SK-N-SH (cell line): ENCODE results near the gene PRR9. TPM values are rescaled to one million over a fixed set of nuclear protein-coding genes. Genes with fewer than 3 reads are reported as not detected.

Source experiments
- CTCF ChIA-PET: fragments of 300-600, 350-600 bp; formaldehyde crosslinking; extraction: SDS; loops from one replicate; lab custom pipeline; 2021; lab: Yijun Ruan, JAX
- POLR2A ChIA-PET: fragments of 350-600 bp; sonication (Branson Sonifier 250); formaldehyde crosslinking; extraction: SDS; loops from one replicate; lab custom pipeline; 2020; ENCODE audit warnings: antibody characterized with exemption, inconsistent platforms; lab: Yijun Ruan, JAX
- DNase-seq: peaks from one replicate; pipeline ENCODE4 v3.0.0; 2012
- H2AFZ ChIP-seq: fragments of 200-600 bp; sonication (generic); 2 replicates; pipeline ENCODE4 v1.8.1; 2016; ENCODE audit warnings: antibody characterized with exemption, mild to moderate bottlenecking, low read depth
- H3F3A ChIP-seq: fragments of 200-600 bp; sonication (generic); replicated peaks from 2 replicates; pipeline ENCODE3; 2016; ENCODE audit warnings: antibody characterized with exemption, mild to moderate bottlenecking; ENCODE audit not compliant: insufficient read depth
- H3K27ac ChIP-seq, 2 experiments: fragments of 200-500 bp in 1 of 2; fragments of 200-600 bp in 1 of 2; sonication (Bioruptor generic) in 1 of 2; sonication (generic), shearing (Covaris generic) in 1 of 2; 2 replicates each; pipeline versions ENCODE4 v1.5.1 to v1.6.1; 2014 to 2016; ENCODE audit warnings: low read depth in 2 of 2, inconsistent platforms in 1 of 2, low read length in 1 of 2, mild to moderate bottlenecking in 1 of 2, mixed read lengths in 1 of 2
- H3K27me3 ChIP-seq: fragments of 200-600 bp; sonication (generic), shearing (Covaris generic); 2 replicates; pipeline ENCODE4 v1.6.1; 2016; ENCODE audit warnings: mixed run types; ENCODE audit not compliant: insufficient read depth
- H3K36me3 ChIP-seq, 2 experiments: fragments of 200-500 bp in 1 of 2; fragments of 200-600 bp in 1 of 2; sonication (Bioruptor generic) in 1 of 2; sonication (generic) in 1 of 2; replicated peaks in 1 of 2; 2 replicates each; pipeline versions ENCODE3 to v1.5.1; 2014 to 2016; ENCODE audit warnings: low read length in 1 of 2, mild to moderate bottlenecking in 1 of 2; ENCODE audit not compliant: insufficient read depth in 2 of 2, control insufficient read depth in 1 of 2
- H3K4me1 ChIP-seq, 2 experiments: fragments of 200-500 bp in 1 of 2; fragments of 200-600 bp in 1 of 2; sonication (Bioruptor generic) in 1 of 2; sonication (generic), shearing (Covaris generic) in 1 of 2; 2 replicates each; pipeline versions ENCODE4 v1.5.1 to v1.6.1; 2014 to 2016; ENCODE audit warnings: low read depth in 1 of 2, low read length in 1 of 2, mixed run types in 1 of 2; ENCODE audit not compliant: insufficient read depth in 2 of 2, control insufficient read depth in 1 of 2
- H3K4me2 ChIP-seq: fragments of 200-600 bp; sonication (generic), shearing (Covaris generic); 2 replicates; pipeline ENCODE4 v1.6.1; 2017; ENCODE audit warnings: mixed run types
- H3K4me3 ChIP-seq, 2 experiments: fragments of 200-500 bp in 1 of 2; fragments of 200-600 bp in 1 of 2; sonication (Bioruptor generic) in 1 of 2; sonication (generic), shearing (Covaris generic) in 1 of 2; 2 replicates each; pipeline versions ENCODE4 v1.5.1 to v1.8.1; 2014 to 2016; ENCODE audit warnings: low read depth in 2 of 2, inconsistent platforms in 1 of 2, low read length in 1 of 2, mild to moderate bottlenecking in 1 of 2, mixed read lengths in 1 of 2, moderate library complexity in 1 of 2
- H3K79me2 ChIP-seq: fragments of 200-600 bp; sonication (generic); 2 replicates; pipeline ENCODE4 v1.8.1; 2017; ENCODE audit warnings: mild to moderate bottlenecking; ENCODE audit not compliant: insufficient read depth
- H3K9ac ChIP-seq: fragments of 200-600 bp; sonication (generic); 2 replicates; pipeline ENCODE4 v1.6.1; 2017; ENCODE audit warnings: mixed run types
- H3K9me2 ChIP-seq: fragments of 200-600 bp; sonication (generic); 2 replicates; pipeline ENCODE4 v1.6.1; 2017; ENCODE audit warnings: mixed run types
- H3K9me3 ChIP-seq: fragments of 200-600 bp; sonication (generic); 2 replicates; pipeline ENCODE4 v1.6.1; 2017; ENCODE audit warnings: mixed run types, mild to moderate bottlenecking, moderate library complexity
- H4K20me1 ChIP-seq: fragments of 200-600 bp; sonication (generic); 2 replicates; pipeline ENCODE4 v1.6.1; 2017; ENCODE audit warnings: mild to moderate bottlenecking, mixed run types; ENCODE audit not compliant: insufficient read depth
- FOSL2 ChIP-seq: IDR thresholded peaks from 2 replicates; pipeline ENCODE4 v1.4.0; 2012; ENCODE audit warnings: low read depth, mild to moderate bottlenecking, moderate library complexity, borderline replicate concordance
- GABPA ChIP-seq: IDR thresholded peaks from 2 replicates; pipeline ENCODE4 v1.4.0; 2012; ENCODE audit warnings: low read depth, mild to moderate bottlenecking
- GATA2 ChIP-seq: sonication (generic); formaldehyde crosslinking; IDR thresholded peaks from 2 replicates; pipeline ENCODE4 v1.5.0; 2020; ENCODE audit warnings: mild to moderate bottlenecking, missing genetic modification reagents
- NFIC ChIP-seq: IDR thresholded peaks from 2 replicates; pipeline ENCODE4 v1.4.0; 2012; ENCODE audit warnings: borderline replicate concordance
- POLR2AphosphoS5 ChIP-seq: IDR thresholded peaks from 2 replicates; pipeline ENCODE4 v1.6.1; 2012; ENCODE audit warnings: low read depth, low read length
- RFX5 ChIP-seq: IDR thresholded peaks from 2 replicates; pipeline ENCODE4 v1.6.1; 2012; ENCODE audit warnings: mild to moderate bottlenecking, improper control_type of control experiment, low read length
- RXRA ChIP-seq: IDR thresholded peaks from 2 replicates; pipeline ENCODE4 v1.4.0; 2012; ENCODE audit warnings: low read depth, mild to moderate bottlenecking, borderline replicate concordance
- TAF1 ChIP-seq: IDR thresholded peaks from 2 replicates; pipeline ENCODE4 v1.6.1; 2012; ENCODE audit warnings: low read depth, mild to moderate bottlenecking, low read length, moderate library complexity, borderline replicate concordance
- TCF12 ChIP-seq: IDR thresholded peaks from 2 replicates; pipeline ENCODE4 v1.4.0; 2012
- TEAD4 ChIP-seq: IDR thresholded peaks from 2 replicates; pipeline ENCODE4 v1.4.0; 2012; ENCODE audit warnings: mild to moderate bottlenecking, borderline replicate concordance; ENCODE audit not compliant: insufficient read depth
- WGBS: methylation state at CpG from one replicate; pipeline ENCODE4 v1.1.6; 2017; ENCODE audit warnings: low lambda C conversion rate; 5-methylcytosine and 5-hydroxymethylcytosine counted together
- polyA plus RNA-seq, 3 experiments: library from polyadenylated mRNA; depleted of rRNA; stranded (reverse); fragments of >200 nt; gene quantifications; 2 replicates each; pipeline ENCODE4 v1.2.3, GENCODE V29; 2012
- TF ChIP-seq, protein P1 (sequence below): IDR thresholded peaks from 2 replicates; pipeline ENCODE4 v1.4.0; 2012; ENCODE audit warnings: low read depth, borderline replicate concordance
- TF ChIP-seq, protein P2 (sequence below): fragments of 150-350 bp; IDR thresholded peaks from 2 replicates; pipeline ENCODE4 v1.6.1; 2017; ENCODE audit warnings: antibody characterized with exemption, low read length, low read depth, borderline replicate concordance
- TF ChIP-seq, protein P3 (sequence below): IDR thresholded peaks from 2 replicates; pipeline ENCODE4 v1.4.0; 2012; ENCODE audit warnings: low read depth
- TF ChIP-seq, protein P4 (sequence below): fragments of 200-600 bp; sonication (generic); IDR thresholded peaks from 2 replicates; pipeline ENCODE4 v1.6.1; 2017; ENCODE audit warnings: antibody characterized with exemption, mild to moderate bottlenecking, moderate library complexity
- TF ChIP-seq, protein P5 (sequence below): IDR thresholded peaks from 2 replicates; pipeline ENCODE4 v1.6.1; 2012; ENCODE audit warnings: mild to moderate bottlenecking, low read depth, low read length, moderate library complexity

The PRR9 gene
- polyA plus RNA-seq, 1 of the 3 experiments (the other 2 are of a cell fraction): not detected

DNA sequence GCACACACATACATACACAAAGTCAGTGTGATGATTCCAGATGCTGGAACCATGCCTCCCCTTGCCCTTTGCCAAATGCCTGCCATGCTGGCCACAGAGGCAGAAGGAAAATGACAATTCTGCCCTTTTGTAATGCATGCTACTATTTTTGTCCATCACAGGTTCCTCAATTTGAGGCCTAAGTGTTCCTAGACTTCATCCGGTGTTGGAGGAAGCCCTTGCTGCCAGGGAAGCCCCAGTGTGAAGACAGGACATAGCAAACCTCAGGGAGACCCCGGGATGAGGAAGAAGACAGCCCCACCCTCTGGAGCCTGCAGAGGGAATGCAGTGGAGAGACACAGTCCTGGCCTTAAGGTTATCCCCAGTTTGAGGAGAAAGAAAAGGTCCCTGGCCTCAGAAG, 14.4 kb downstream of the PRR9 start:
- 0% methylated on average over 2 of the region's 2 CpGs for WGBS
- Histone ChIP-seq H2AFZ (no peak overlapping the region), H3K27ac (no peak overlapping the region), H3K79me2 (no peaks in the 10 kb centered on the region), H3F3A (no peaks in the 10 kb centered on the region), H3K9me2 (no peaks in the 10 kb centered on the region), H4K20me1 (no peaks in the 10 kb centered on the region), H3K27me3 (peaks cover 5% of the 10 kb centered on the region; the same call in 1 of the 2 replicates), H3K4me1 (no peaks in the 10 kb centered on the region), H3K9me3 (no peaks in the 10 kb centered on the region), H3K9ac (no peak overlapping the region), H3K36me3 (no peaks in the 10 kb centered on the region), H3K4me3 (no peak overlapping the region), H3K4me2 (no peak overlapping the region)
- DNase-seq: no peak
- POLR2A ChIA-PET: no interaction called here
- no peak for TF ChIP-seq TCF12
- CTCF ChIA-PET: no interaction called here

DNA sequence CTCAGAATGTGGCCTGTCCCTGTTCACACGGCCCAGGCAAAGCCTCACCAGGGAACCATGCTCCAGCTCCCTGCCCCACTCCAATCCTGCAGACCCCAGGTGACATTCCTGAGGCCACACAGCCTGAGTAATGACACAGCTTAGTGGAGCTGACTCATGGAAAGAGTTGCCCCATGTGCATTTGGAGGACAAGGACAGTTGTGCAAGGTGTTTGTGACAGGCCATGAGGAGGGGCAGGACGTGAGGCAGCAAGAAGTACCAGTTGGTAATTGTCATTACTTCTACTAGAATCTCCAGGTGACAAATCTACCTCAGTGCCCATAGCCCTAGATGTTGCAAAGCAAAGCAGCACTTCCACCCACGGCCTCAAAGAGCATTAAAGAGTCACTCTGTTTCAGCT, 15.2 kb downstream of the PRR9 start:
- no peak overlapping the region for H3K4me2 ChIP-seq
- H3K9me2 ChIP-seq: no peaks in the 10 kb centered on the region
- no peaks in the 10 kb centered on the region for H4K20me1 ChIP-seq
- H3K36me3 ChIP-seq: no peaks in the 10 kb centered on the region
- H3K9ac ChIP-seq: no peak overlapping the region
- no peaks in the 10 kb centered on the region for H3K79me2 ChIP-seq
- TF ChIP-seq, protein P1, sequence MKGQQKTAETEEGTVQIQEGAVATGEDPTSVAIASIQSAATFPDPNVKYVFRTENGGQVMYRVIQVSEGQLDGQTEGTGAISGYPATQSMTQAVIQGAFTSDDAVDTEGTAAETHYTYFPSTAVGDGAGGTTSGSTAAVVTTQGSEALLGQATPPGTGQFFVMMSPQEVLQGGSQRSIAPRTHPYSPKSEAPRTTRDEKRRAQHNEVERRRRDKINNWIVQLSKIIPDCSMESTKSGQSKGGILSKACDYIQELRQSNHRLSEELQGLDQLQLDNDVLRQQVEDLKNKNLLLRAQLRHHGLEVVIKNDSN: no peak
- no peak for TF ChIP-seq NFIC
- TF ChIP-seq, protein P2, sequence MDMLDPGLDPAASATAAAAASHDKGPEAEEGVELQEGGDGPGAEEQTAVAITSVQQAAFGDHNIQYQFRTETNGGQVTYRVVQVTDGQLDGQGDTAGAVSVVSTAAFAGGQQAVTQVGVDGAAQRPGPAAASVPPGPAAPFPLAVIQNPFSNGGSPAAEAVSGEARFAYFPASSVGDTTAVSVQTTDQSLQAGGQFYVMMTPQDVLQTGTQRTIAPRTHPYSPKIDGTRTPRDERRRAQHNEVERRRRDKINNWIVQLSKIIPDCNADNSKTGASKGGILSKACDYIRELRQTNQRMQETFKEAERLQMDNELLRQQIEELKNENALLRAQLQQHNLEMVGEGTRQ: no peak
- no peak for TF ChIP-seq TAF1
- no peak for TF ChIP-seq GATA2 (CRISPR knock-in tag)
- TF ChIP-seq, protein P3, sequence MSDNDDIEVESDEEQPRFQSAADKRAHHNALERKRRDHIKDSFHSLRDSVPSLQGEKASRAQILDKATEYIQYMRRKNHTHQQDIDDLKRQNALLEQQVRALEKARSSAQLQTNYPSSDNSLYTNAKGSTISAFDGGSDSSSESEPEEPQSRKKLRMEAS: no peak
- no peak for TF ChIP-seq TEAD4
- DNase-seq: no peak
- POLR2A ChIA-PET: no interaction called here
- no peaks in the 10 kb centered on the region for H3K9me3 ChIP-seq
- H3K4me3 ChIP-seq: no peak overlapping the region
- H3K27me3 ChIP-seq: peaks cover 5% of the 10 kb centered on the region; the same call in 1 of the 2 replicates
- H3K27ac ChIP-seq: no peak overlapping the region
- CTCF ChIA-PET: interaction anchor here (3.3 kb wide), 1 partner anchor 9 kb away, joined by 19 read pairs; no protein-coding TSS in a partner anchor
- 3% methylated on average over 3 of the region's 3 CpGs for WGBS
- no peak overlapping the region for H2AFZ ChIP-seq
- H3F3A ChIP-seq: no peaks in the 10 kb centered on the region
- H3K4me1 ChIP-seq: no peaks in the 10 kb centered on the region

DNA sequence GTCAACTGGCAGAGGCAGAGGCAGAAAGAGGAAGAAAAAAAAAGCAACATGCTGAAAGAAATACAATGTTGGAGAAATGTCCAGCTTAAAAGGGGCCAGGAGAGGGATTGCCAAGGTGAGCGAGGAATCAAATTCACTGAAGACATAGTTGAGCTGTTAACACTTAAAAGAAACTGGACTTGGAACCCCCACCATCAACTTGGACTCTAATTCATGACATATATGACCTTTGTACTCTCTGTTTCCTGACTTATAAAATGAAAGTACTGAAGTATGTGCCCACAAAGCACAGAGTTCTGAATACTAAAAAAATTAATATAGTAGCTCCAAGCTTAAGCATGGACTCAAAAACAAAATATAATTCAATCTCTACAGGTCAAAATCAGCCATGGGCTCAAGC, 16.1 kb downstream of the PRR9 start:
- Histone ChIP-seq H3K9me3 (no peaks in the 10 kb centered on the region), H2AFZ (no peak overlapping the region), H3F3A (no peaks in the 10 kb centered on the region), H3K4me2 (no peak overlapping the region), H3K4me3 (no peak overlapping the region), H4K20me1 (no peaks in the 10 kb centered on the region), H3K36me3 (no peaks in the 10 kb centered on the region), H3K79me2 (no peaks in the 10 kb centered on the region), H3K27me3 (no peaks in the 10 kb centered on the region; the same call in 1 of the 2 replicates), H3K9me2 (no peaks in the 10 kb centered on the region), H3K27ac (no peak overlapping the region), H3K9ac (no peak overlapping the region), H3K4me1 (no peaks in the 10 kb centered on the region)
- DNase-seq: no peak
- CTCF ChIA-PET: interaction anchor here (1.1 to 3.3 kb wide), 2 partner anchors 10 to 48 kb away, joined by 3 to 19 read pairs; no protein-coding TSS in a partner anchor
- POLR2A ChIA-PET: no interaction called here
- 0% methylated on average over 1 of the region's 1 CpG for WGBS
- TF ChIP-seq POLR2AphosphoS5 (no peak), RFX5 (no peak), GABPA (no peak), FOSL2 (no peak), RXRA (no peak), TCF12 (no peak)
- TF ChIP-seq, protein P4, sequence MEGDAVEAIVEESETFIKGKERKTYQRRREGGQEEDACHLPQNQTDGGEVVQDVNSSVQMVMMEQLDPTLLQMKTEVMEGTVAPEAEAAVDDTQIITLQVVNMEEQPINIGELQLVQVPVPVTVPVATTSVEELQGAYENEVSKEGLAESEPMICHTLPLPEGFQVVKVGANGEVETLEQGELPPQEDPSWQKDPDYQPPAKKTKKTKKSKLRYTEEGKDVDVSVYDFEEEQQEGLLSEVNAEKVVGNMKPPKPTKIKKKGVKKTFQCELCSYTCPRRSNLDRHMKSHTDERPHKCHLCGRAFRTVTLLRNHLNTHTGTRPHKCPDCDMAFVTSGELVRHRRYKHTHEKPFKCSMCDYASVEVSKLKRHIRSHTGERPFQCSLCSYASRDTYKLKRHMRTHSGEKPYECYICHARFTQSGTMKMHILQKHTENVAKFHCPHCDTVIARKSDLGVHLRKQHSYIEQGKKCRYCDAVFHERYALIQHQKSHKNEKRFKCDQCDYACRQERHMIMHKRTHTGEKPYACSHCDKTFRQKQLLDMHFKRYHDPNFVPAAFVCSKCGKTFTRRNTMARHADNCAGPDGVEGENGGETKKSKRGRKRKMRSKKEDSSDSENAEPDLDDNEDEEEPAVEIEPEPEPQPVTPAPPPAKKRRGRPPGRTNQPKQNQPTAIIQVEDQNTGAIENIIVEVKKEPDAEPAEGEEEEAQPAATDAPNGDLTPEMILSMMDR: no peak
- TF ChIP-seq, protein P5, sequence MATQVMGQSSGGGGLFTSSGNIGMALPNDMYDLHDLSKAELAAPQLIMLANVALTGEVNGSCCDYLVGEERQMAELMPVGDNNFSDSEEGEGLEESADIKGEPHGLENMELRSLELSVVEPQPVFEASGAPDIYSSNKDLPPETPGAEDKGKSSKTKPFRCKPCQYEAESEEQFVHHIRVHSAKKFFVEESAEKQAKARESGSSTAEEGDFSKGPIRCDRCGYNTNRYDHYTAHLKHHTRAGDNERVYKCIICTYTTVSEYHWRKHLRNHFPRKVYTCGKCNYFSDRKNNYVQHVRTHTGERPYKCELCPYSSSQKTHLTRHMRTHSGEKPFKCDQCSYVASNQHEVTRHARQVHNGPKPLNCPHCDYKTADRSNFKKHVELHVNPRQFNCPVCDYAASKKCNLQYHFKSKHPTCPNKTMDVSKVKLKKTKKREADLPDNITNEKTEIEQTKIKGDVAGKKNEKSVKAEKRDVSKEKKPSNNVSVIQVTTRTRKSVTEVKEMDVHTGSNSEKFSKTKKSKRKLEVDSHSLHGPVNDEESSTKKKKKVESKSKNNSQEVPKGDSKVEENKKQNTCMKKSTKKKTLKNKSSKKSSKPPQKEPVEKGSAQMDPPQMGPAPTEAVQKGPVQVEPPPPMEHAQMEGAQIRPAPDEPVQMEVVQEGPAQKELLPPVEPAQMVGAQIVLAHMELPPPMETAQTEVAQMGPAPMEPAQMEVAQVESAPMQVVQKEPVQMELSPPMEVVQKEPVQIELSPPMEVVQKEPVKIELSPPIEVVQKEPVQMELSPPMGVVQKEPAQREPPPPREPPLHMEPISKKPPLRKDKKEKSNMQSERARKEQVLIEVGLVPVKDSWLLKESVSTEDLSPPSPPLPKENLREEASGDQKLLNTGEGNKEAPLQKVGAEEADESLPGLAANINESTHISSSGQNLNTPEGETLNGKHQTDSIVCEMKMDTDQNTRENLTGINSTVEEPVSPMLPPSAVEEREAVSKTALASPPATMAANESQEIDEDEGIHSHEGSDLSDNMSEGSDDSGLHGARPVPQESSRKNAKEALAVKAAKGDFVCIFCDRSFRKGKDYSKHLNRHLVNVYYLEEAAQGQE: no peak
